ENCODE data around the gene MPP4.

DNA sequence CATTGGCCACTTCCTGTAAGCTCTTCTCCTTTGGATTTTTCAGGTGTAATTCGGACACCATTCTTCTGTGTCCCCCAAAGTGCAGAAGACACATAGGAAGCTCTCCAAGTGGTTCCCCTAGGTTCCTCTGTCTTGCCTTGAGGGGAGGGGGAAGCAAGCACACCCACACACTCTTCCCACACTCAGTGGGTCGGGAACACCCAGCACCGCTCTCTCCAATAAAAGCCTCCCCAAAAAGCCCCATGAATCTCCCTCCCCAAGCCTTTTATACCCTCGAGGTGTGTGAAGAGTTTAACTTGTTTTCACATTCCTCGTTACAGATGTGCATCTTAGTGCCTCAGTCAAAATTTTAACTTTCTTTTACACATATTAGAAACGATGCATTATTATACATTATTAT lies 45.2 kb downstream of the MPP4 start:
- TF ChIP-seq, protein P1, sequence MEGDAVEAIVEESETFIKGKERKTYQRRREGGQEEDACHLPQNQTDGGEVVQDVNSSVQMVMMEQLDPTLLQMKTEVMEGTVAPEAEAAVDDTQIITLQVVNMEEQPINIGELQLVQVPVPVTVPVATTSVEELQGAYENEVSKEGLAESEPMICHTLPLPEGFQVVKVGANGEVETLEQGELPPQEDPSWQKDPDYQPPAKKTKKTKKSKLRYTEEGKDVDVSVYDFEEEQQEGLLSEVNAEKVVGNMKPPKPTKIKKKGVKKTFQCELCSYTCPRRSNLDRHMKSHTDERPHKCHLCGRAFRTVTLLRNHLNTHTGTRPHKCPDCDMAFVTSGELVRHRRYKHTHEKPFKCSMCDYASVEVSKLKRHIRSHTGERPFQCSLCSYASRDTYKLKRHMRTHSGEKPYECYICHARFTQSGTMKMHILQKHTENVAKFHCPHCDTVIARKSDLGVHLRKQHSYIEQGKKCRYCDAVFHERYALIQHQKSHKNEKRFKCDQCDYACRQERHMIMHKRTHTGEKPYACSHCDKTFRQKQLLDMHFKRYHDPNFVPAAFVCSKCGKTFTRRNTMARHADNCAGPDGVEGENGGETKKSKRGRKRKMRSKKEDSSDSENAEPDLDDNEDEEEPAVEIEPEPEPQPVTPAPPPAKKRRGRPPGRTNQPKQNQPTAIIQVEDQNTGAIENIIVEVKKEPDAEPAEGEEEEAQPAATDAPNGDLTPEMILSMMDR (conservative IDR thresholded peaks at IDR 0.05 in 1 of 2, IDR thresholded peaks at IDR 0.05 in 1 of 2; ENCODE audit: low read depth in 1 of 2, low read length in 2 of 2) = no peak
- TF ChIP-seq EZH2 (IDR thresholded peaks at IDR 0.05; ENCODE audit: low read length, missing control alignments) = no peak

All from fibroblast of lung (primary cell).